HG03039 (cell line): Measurements from ENCODE around the gene ROBO1.

Experiments used
- ATAC-seq: cut with Tn5 transposase; IDR thresholded peaks from one replicate; pipeline ENCODE4 v1.9.1; 2021; ENCODE audit warnings: mild to moderate bottlenecking, moderate library complexity; ENCODE audit not compliant: unreplicated experiment

ROBO1 gene

DNA sequence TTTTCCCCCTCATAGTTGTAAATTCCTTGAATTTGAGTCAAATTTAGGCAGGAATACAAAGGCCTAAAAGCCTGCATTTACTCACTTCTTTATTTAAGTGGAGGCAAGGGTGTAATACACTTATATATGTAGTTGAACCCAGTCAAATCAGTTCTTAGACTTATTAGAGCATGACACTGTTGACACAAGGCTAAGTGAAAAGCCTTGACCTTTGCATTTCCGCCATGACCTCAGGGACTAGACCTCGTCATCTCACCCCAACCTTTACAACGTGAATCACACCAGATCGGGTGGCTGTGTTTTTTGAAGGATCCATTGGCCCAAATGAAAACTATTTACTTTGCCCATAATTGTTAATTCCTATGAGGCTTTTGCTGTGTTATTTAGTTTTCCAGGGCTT lies 774.4 kb downstream of the ROBO1 start:
- ATAC-seq = no peak

DNA sequence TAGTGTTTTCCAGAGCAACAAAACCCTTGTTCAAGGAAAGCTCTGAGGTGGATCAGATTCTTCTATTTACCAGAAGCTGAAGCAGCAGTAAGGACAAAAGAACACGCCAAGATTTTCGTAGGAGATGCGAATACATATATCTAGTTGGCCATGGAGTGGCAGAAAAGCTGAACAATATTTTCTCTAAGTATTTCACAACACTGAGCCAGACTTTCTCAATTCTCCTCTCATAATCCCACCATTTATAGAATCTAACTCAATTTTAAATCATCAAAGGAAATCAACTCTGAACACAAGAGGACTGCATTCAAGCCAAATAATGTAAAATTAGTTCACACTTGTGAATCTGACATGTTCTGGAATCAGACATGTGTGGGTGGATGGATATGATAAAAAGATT lies 775.0 kb downstream of the ROBO1 start:
- ATAC-seq = no peak

DNA sequence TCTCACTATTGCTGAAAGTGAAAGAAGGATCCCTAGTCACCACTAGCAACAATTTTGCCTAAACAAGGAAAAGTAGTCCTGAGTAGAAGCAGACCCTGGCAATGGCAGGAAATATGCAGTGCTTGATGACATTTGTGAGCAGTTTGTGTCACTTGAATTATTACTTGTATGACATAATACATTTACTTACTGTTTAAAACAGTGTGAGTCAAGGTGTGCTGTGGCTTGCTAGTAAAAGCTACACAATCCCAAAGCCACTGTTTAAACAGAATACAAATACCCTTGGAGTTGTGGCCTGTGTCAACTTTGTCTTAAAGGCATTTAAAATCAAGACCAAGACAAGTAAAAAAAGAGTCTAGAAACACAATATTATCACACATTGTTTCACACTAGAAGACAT lies 775.4 kb downstream of the ROBO1 start:
- ATAC-seq = no peak

DNA sequence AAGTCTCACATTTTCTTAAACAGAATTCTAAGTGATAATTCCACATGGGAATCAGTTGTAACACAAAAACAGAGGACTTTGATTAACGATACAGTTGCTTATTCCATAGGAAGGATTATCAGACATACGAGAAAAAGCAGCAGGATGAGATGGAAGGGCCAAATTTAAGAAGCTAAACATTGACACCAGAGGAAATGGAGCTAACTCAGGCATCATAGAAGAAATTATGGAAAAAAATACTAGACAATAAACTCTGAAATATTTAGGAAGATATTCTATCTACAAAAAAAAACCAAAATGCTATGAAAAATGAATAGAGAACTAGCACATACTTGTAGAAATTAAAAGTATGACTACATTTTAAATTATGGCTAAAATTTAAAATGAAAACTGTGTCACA lies 776.1 kb downstream of the ROBO1 start:
- no peak for ATAC-seq

DNA sequence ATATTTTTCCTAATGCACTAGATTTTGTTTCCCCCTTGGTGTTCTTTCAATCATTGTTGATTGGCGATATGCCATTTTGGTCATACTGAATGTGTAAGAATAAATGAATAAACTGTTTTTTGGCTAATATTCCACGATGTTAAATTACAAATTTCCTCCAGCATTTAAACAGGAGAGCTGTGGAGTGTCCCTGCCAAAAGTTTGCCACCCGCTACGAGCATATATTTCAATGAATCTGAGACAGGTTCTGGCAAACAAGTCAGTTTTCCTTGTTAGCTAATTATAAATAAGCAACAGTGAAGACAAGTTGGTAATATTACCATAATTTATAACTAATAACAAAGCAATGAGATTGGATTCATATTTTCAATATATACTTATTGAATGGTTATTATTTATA lies 777.6 kb downstream of the ROBO1 start:
- no peak for ATAC-seq

DNA sequence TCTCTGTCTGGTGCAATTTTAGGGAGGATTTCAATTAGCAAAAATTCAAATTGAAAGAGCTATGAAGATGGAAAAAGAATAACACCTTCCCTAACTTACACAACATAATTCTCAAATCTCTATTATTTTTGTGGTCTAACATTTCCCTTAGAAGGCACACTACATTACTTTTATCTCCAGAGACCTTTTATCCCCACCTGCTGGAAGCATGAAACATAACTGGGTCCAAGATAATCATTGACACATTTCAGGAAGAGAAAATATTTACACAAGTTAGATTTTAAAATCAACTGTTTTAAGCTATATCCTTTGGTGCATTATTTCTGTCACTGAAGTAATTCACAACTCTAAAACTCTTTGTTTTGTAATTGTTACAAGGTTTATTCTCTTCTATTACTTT lies 779.5 kb downstream of the ROBO1 start:
- no peak for ATAC-seq

DNA sequence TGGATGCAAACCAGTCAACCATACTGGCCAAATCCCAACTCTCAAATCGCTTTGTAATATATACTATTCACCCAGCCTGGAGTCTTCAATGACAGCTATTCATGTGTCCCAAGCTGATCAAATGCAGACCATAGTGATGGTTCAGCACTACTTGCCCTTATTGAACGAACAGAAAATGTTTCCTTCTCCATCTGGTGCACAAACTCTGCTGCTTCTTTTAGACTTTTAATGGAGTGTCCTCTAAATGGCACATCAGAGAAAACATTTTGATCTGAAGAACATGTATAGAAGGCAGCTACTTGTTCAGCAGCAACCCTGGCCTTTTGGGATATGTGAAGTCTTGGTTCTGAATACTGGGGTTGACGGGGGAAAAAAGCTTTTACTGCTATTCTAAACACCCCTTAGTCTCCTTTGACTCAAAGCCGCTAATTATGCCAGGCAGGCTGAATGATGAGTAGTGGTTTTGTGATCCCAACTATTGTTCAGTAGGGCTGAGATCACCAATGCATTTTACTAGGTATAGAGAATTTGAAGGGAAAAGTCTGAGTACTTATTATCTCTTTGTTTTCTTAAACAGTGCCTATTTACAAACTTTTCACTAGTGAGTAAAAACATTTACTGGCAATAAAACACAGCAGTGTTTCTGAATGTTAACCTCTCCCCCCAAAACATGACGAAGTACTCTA lies 781.2 kb downstream of the ROBO1 start:
- no peak for ATAC-seq

DNA sequence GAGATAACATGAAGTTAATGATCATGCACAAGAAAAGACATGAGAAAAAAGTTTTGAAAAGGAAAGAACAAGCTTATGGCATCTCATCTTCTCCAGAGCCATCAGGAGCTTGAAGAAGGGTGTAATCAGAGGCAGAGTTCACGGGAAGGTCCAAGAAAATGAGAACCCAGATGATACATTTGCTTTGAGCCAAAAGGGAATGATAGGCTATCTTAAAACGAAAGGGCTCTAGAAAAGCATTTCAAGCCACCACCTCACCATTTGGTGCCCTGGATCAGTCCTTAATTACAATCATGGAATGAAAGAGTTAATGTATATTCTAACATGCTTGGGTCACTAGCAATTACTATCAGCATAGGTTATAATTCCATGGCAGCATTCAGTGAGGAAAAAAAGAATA lies 781.8 kb downstream of the ROBO1 start:
- ATAC-seq = no peak

DNA sequence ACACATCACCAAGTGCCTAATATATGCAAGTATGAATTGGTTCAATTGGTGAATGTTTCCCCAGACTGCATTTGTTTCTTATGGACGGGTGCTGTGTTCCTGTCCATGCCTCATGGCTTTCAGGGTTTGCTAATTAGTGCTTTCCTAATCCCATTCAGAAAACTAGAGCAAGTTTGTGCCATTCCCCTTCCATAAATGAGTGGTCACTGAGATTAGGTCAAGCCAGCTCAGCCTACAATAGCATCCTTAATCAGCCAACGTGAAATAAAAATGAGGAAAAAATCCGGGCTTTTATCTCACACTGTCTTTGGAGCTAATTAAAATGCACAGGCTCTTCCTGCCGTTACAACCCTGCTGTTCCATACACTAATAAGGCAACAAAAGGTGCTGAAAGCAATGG lies 788.8 kb downstream of the ROBO1 start:
- no peak for ATAC-seq

DNA sequence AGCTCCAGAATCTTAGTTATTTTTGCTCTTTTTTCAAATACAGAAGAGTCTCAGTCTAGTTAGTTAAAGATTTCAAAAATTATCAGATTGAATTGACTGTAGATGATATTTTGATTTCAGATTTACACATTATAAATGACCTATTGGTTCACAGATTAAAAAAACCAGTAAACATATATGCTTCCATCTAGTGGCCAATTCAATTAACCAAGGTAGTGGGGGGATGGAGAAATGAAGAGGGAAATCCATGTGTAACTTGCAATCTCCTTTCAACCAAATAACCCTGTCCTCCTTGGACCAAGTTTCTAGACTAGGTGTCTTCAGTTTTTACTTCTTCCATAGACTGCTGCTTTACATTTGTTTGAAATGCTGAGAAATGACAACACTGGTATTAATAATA lies 789.8 kb downstream of the ROBO1 start:
- no peak for ATAC-seq

DNA sequence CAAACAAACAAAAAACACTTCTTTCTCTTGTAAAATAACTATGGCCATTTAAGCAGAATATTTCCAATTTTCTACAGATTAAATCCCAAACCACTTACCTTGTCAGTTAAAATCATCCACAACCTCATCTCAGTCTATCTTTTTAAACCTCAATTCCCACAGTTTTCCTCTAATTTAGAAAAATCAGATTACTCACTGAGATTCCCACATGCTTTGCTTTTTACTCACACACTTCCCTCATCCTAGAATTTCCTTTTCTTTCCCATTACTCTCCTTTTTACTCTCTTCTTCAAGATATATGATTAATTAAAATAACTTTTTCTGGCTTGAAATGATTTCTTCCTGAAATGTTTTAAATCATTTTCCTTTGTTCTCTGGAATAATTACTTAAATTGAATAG lies 790.7 kb downstream of the ROBO1 start:
- no peak for ATAC-seq

DNA sequence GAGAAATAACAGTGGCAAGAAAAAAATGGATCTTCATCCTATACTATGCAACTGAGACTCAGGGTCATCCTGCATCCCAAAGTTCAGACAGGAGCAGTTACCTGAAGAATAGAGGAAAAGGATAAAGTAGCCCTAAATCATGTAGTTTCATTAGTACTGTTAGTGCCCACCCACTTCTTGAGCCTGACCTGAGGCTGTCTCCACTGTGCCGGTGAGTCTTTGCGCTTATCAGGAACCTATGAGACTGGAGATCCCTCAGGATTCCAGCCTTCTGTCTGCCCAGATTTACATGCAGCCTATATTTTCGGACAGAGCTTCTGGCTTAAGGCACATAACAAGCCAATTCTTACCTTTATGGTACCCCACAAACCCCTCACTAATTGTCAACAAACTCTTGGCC lies 791.6 kb downstream of the ROBO1 start:
- no peak for ATAC-seq

DNA sequence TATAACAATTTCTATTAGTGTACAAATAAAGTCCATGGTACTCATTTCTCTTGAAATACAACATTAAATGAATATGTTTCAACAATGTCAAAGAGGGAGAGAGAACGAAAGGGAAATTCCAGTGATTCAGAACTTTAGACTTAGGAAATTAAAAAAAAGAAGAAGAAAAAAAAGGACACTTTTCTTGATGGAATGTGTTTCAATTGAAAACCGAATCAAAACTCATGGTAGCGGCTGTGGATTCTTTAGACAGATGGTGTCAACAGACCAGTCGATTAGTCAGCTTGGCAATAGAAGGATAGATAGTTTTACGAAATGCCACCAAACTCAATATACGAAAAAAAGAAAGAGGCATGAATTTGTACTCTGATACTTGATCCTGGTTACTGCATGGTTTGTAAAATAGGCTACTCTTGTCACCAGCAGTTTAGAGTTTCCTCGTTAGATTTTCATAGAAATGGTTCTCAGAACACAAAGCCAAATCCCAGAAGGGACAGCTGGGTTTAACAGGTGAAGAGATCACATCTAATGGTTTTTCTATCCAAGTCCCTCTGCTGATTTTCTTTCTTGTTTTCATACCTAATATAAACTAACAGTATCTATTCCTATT lies 793.5 kb downstream of the ROBO1 start:
- no peak for ATAC-seq

DNA sequence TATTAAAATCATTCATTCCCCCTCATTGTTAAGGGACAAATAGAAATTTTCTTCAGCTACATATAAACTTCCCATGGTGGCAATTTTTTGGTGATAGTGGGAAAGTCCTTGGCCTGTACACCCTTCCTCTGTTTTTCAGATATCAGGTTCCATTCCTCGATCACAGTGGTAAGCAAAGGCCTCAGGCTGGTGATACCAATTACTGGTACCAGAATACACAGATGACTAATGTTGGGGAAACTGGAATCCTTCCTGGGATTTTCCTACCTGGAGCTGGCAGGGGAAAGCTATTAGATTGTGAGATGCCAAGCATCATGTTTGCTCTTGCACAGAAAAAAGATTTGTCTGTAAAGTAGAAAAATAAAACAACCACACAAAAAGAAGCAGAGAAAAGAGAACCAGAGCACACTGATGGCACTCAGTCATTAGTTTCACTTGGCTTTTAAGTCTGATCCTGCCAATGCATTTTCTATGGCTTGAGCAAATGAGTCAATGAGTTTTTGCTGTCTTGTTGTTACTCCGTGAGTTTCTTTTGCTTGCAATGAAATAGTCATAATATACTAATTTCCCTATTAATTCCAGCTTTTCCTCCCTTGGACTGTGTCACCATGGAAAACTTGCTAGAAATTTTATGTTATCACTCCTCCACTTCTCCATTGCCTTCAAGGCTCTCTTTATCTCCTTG lies 795.0 kb downstream of the ROBO1 start:
- ATAC-seq = no peak

DNA sequence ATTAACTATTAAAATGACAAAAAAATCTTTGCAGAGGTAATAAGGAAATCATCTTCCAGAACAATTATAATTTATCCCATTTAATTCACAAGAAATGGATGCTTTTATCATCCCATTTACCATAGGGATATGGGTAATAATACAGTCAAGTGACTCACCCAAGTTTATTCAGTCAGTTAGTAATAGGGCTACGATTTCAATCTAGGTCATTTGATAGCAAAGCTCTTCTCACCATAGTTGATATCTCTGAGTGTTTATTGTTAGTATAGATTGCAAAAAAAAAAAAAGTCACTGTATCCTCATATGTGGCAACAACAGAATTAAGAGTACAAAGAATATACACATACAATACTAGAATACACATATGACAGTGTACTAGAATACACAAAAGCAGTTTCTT lies 797.1 kb downstream of the ROBO1 start:
- ATAC-seq = no peak

DNA sequence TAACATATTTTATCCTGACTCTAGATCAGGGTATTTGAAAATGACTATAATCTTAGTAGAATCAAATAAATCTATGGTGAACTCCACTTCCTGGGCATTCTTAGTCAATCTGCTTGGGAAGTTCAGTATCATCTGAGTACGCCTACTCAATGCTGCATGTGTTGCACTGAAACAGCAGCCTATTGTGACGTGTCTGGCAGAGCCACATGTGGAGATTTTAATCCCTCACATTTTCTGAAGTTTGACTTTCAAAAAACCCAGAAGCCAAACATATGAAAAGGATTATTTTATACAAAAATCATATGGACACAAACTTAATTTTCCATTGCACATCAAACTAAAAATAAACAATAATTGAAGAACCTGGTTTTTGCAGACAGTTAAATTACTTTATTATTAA lies 798.3 kb downstream of the ROBO1 start:
- no peak for ATAC-seq

DNA sequence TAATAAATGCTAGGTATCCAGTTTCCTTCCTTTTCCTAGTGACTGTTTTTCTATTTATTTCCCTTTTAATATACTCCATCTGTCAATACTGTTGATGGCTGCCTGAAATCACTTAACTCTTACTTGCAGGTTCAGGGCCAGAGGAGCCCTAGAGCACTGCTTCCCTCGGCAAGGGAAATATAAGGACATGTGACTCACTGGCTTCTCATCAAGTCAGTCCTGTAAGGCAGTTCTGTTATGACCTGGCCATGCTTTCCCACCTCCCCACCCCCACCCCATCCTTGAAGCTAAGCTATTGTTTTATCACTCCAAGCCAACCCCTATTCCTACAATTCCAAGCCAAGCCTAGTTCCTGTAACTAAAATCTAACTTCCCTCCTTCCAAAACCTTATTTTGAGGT lies 800.7 kb downstream of the ROBO1 start:
- no peak for ATAC-seq

DNA sequence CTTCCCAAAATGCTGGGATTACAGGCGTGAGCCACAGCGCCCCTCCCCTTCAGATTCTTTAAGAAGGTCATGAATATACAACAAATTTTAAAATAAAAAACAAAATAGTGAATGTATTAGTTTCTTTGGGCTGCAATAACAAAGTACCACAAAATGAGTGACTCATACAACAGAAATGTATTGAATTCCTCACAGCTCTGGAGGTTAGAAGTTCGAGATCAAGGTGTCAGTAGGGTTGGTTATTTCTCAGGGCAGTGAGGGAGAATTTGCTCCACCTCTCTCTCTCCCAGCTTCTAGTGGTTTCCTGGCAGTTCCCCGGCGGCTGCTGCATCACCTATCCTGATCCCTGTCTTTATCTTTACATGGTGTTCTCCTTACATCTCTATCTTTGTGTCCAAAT lies 804.0 kb downstream of the ROBO1 start:
- ATAC-seq = no peak

DNA sequence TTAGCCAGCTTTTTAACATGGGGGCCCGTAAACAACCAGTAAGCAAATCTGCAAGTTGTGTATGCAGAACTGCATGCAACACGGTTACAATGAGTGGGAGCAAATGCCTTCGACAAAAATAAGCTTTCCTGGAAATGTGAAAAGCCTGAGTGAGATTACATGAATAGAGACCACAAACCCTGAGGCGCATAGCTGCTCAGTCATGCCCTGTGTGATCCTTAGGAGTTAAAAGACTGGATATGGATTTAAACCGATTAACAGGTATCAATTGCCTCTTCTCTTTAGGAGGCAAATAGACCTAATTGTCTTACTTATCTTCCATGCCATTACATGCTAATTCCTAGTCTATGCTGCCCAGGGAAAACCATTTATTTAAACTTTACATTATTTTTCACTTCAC lies 810.3 kb downstream of the ROBO1 start:
- ATAC-seq = no peak

DNA sequence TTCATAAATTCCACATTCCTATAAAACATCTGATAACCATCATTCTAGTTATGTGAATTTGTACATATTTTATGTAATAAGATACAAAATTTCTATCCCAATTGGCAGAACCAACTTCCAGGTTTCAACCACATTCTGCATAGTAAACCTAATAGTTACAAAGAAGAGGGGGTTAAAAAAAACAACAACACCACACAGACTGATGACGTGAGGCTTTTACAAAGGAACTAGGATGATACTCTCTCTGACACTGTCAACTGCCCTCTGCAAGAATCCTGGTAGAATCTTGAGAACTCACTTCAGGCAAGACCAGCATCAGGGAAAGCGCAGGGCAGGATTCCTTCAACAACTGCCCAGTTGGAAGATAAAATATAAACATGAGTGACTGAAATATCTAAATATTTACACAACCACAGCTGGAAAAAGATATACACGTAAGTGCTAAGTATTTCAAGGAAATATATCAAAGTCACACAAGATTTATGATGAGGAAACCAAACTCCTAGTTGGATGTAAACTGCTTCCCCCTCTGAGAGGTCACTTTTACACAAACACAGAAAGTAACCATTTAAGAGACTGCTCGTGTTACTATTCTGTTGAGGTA lies 816.4 kb downstream of the ROBO1 start:
- ATAC-seq = no peak

DNA sequence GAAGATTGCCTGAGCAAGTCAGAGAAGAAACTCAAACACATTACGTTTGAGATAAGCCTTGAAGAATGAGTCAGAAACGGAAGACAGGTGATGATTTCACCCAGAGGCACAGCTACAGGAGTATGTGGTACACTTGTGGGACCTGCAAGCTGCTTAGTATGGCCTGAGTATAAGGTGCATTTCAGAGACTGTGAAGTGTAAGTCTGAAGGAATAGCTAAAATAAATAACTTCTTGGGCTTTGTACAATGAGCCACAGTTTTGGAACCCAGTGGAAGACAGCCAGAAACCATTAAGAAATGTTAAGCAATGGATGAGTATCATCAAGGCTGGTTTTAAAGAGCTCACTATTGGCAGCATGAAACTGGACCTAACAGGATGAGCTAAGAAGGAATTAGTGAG lies 826.2 kb downstream of the ROBO1 start:
- no peak for ATAC-seq

DNA sequence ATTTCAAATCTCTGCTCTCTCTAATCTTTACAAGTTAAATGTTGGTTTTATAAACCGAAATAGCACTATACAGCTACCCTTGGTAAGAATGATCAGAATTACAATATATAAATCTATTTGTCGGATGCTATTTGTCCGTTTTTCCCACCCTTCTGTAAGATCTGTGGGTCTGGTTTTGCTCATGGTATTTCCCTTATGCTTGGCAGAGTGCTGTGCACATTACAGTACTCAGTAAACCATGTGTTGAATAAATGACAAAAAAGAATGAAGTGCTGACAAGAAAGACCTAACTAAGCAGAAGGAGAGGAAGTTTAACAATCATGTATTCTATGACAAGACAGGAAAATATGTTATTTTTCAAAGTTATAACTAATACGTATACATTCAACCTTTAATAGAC lies 827.2 kb downstream of the ROBO1 start:
- no peak for ATAC-seq
